Measurements from ENCODE around the gene ZC3H15.

Gene ZC3H15

DNA sequence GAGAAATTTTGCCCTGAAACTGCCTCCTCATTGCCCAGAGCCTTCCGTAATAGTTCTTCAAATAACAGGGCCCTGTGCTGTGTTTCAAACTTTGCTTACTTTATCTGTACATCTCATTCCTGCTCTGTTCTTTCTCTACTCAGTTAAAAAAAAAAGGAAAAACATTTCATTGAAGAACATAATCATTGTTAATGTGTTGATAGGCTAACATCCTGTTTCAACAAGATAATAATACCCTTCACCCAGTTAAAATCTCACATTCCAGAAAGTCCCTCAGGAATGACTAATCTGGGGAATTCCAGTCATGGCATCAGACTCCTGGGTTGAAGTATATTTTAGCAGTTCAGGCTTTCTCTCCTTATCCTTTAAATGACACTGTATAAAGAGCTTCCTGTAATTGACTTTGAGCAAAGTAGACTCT lies 58.2 kb downstream of the ZC3H15 start:
- DNase-seq, result no peak

DNA sequence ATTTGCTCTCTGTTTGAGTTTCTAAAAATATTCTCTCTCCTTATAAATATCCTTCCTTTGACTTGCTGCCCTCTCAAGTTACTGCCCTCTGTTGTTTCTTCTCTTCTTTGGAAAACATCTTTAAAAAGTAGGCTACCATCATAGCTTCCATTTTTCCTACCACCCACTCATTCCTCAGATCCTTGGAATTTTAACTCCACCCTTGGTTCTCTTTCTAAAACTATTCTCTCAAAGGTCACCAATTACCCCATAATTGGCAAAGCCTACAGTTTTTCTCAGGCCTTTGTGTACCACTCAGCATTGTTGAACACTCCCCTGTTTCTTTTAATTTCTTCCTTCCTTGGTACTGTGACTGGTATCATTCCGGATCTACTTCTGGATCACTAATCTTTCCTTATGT lies 60.8 kb downstream of the ZC3H15 start:
- no peak for DNase-seq

- DNase-seq, result no peak
These were observed 65.4 kb downstream of the ZC3H15 start for GRCh38 chr2:186551323-186552050.

DNA sequence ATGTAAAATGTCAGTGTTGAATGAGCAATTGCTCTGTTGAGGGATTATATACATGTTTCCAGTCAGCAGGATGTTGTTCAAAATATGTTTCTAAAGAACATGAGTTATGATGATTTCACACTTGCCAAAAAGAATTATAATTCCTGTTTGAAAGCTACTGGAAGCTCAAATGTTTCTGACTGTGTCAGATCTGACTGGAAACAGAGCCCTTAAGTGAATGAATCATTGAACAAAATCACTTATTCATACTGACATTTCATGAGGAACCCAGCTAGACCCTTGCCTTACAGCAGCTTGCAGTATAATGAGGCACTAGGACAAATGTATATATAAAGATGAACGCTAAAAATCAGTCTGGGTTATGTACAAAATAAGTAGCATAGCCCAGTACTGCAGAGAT lies 68.4 kb downstream of the ZC3H15 start:
- no peak for DNase-seq

GRCh38 chr2:186554850-186555671 lies 69.0 kb downstream of the ZC3H15 start:
- DNase-seq, result no peak

GRCh38 chr2:186558512-186559276 lies 72.6 kb downstream of the ZC3H15 start:
- DNase-seq, result no peak
